SK-N-DZ (cell line): Measurements from ENCODE around the gene CCDC160. TPM values are rescaled to one million over a fixed set of nuclear protein-coding genes. Genes with fewer than 3 reads are reported as not detected.
A peak's percentile ranks its signal among the peaks of the same experiment; 100 is the strongest.
"Not testable (repeated sequence)": the region's sequence is repeated elsewhere in the genome, so short reads cannot be mapped to it uniquely, and the experiment has no call there.

Source experiments
- DNase-seq: peaks from one replicate; pipeline ENCODE4 v3.0.0-alpha.2; 2015; ENCODE audit warnings: low spot score
- polyA plus RNA-seq, 2 experiments: library from polyadenylated mRNA; depleted of rRNA; stranded (reverse); fragments of >200 nt; gene quantifications; 2 replicates each; pipeline ENCODE4 v1.2.3, GENCODE V29; 2014

Gene CCDC160
- not detected in 2 replicates for polyA plus RNA-seq (2014; cell fraction: cytosol; rRNA removed)
- not detected in 2 replicates for polyA plus RNA-seq (2014; cell fraction: nucleus; rRNA removed)

DNA sequence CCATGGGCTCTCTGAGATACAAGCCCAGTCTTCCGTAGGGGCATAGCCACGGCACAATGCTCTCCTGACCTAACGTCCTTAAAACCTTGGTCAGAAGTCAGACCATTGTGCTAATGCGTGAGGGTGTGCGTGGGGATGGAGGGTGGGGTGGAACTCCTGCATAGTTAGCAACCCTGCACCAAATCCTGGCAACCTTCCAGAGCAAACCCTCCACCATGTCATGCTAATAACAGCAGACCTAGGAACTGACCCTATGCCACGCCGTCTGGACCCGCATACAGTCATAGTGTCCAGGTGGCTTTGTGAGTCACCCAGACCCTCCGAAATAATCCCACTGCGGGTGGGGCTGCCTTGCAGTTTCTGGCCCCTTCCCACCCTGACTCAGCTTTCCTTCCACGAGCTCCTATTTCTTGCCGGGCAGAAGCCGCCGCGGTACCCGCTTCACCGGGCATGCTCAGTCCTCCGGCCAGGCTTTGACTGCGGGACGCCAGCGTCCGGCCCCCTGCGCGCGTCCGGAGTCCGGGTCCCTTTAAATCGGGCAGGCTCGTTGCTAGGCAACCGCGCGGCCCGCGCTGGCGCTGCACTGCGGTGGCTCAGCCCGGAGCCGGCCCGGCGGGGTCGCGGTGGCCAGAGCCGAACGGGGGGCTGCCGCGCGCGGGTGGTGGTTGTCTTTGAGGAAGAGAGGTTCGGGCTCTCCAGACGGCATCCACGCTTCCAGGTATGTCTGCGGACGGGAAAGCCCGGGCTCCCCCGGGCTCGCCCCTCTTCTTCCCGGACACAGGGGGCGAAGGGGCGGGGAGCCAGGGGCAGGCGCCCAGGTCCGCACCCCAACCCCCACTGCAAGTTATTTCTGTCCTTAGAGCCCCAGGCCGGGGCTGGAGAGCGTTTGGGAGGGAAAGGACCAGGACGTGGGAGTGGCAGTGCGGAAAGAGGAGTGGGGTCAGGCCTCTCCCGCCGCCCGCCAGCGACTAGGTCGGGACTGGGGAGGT lies at the start of gene CCDC160:
Gene CCDC160, plus strand, starts transcription at position 557 of the 989 bp plus-strand sequence. CDS start 7,619 bp downstream, outside the sequence.
- DNase-seq: peak; percentile 9

DNA sequence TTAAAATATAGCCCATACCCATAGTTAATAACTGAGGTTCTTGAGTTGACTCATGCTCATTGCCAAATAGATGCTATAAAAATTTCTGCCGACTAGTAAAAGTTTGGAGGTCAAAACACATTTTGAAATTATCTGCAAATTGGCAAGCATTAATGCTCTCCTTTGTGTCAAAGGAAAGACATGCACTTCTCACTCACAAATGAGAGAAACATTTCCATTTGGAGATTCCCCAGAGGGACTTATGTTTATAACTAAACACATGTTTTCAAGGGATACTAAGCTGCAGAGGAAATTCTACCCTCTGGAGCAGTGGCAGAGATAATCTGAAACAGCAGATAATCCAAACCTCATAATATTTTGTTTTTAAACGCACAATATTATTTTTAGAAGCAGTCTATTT lies 45.7 kb upstream of the CCDC160 start:
- no peak for DNase-seq

DNA sequence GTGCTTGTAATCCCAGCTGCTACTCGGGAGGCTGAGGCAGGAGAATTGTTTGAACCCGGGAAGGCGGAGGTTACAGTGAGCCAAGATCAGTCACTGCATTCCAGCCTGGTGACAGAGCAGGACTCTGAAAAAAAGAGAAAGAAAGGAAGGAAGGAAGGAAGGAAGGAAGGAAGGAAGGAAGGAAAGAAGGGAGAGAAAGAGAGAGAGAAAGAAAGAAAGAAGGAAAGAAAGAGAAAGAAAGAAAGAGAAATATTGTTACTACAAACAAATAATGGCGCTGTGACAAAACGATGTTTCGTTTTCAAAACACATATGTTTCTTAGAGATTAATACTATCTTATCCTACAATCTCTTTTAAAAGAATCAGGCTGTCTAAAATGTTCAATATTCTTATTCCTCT lies 42.1 kb upstream of the CCDC160 start:
- no peak for DNase-seq

DNA sequence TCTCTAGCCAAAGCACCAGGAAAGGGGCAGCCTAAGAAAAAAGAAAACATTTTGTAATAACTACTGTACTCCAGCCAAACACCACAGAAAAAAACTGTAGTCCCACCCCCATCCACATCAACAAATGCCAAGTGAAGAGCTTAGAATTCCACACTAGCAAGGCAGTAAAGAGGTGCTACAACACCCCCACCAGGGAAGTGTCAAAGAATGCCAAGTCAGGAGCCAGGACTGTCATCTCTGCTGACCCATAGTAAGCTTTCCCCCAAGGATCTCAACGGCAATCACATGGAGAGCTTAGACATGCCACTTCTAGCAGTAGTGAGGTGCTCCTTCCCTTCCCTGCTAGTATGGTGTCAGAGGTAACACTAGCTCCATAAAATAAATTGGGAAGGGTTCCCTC lies 34.4 kb upstream of the CCDC160 start:
- no peak for DNase-seq

DNA sequence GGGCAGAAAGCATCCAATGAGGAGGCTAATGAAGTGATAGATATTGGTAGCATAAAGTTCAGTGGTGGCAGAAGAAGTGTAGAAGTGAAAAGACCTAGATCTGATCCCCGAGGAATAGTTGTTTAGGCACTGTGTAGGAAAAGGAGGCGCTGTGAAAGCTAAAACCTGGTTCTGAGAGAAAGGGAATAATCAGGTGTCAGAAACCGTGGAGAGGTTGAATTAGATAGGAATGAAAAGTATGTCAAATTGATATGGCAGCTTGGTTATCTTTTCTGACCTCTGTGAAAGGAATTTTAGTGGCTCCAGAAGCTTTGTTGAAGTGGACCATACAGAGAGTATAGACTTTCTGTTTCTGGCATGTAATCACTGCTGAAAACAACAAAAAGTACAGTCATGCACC lies 30.8 kb upstream of the CCDC160 start:
- no peak for DNase-seq

DNA sequence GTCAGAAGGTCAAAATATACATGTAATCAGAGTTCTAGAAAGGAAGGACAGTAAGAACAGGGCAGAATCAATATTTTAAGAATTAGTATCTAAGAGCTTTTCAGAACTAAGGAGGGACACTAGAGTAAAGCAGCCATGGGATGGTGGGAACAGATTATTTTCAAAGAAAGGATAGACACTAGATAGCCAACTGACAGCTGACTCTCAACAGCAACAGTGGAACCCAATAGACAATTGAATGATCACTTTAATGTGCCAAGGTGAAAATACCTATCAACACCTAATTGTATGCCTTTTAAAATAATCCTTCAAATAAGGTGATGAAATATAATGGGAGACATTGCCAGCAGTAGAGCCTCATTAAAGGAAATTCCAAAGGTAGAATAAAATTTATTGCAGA lies 26.5 kb upstream of the CCDC160 start:
- DNase-seq: no peak

DNA sequence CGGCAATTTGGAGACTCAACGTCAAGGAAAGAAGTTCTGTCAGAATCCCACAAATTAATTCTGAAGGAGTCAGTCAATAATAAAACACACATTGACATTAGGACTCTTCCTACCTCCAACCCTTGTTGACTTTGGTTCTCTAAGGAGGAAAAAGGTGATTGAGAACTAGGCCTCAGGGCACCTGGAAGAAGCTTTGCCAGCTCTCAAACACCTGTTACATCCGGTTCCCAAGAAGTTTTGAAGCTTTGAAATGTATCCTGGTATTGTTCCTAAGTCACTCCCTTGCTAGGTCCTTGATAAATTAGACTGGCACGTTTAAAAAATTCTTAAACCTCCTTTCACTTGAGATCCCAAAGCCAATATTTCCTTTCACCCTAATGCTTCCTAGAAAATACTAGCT lies 1.7 kb upstream of the CCDC160 start:
- DNase-seq: no peak

DNA sequence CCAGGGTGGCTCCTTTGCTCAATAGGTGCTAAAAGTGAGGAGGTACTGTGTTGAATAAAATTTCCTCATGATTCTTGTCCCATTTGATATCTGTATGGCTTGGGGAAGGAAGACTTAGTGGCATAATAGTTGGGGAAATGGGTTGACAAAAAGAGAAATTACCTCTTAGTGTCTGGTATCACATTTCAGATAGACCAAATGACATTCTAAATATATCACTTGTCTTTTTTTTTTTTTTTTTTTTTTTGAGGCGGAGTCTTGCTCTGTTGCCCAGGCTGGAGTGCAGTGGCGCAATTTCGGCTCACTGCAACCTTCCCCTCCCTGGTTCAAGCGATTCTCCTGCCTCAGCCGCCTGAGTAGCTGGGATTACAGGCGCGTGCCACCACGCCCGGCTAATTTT lies 1.2 kb downstream of the CCDC160 start:
- DNase-seq: not testable (repeated sequence)

DNA sequence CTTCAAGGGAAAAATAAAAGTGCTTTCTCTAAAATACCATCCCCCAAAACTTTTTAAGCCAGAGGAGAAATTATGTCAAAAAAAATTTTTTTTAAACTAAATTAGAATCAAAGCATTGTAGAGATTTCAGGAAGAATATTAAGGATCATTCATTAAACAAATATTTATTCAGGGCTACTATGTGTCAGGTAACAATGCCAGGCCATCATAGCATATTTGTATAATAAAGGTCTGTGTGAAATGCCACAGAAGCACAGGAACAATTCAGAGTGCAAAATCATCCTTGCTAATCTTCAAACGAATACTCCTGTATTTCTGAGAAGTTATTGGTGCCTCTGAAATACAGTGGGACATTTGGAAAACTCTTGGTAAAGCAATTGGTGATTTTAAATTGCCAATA lies 2.0 kb downstream of the CCDC160 start:
- no peak for DNase-seq

DNA sequence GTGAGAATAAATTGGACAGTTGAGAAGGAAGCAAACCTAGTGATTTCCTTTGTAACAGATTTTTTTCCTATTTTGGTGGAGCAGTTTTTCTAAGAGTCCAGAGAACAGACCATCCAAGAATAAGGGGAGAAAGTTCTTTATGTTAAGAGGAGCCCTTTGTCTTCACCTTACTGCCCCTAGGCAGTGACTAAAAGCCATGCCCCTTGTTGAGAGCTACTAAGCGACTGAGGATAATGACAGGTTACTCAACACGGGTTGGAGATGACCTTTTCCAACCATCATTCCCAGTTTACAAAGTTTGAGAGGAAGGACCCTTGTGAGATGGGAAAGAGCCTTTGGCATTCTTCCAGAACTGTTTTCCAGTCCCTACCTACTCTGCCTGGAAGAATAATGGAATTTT lies 3.2 kb downstream of the CCDC160 start:
- no peak for DNase-seq

DNA sequence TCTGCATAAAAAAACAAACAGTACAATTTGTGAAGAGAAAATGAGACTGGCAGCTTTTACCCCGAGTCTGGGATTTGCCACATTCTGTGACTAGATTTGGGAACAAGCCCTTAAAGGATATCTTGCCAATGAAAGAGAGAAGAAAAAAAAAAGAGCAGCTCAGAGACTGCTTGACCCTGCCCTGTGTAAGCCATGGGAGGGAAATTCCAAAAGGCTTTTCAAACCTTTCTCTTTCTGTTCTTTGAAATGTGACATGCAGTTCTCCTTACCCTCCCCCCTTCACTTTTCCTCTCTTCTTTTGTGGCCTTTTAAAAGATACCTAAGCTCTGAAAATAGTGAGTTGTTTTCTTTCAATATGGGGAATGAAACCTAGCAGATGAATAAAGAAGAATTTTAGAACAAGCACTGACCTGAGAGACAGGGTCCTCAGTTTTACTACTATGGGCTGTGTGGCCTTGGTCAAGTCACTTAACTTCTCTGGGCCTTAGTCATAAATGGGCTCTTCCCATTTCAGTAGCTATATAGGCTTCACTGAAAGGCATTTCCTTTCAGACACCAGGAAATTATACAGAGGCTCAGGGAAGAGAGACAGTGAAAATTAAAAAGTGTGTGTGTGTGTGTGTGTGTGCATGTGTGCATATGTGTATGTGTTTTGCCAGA lies 5.1 kb downstream of the CCDC160 start:
- no peak for DNase-seq

DNA sequence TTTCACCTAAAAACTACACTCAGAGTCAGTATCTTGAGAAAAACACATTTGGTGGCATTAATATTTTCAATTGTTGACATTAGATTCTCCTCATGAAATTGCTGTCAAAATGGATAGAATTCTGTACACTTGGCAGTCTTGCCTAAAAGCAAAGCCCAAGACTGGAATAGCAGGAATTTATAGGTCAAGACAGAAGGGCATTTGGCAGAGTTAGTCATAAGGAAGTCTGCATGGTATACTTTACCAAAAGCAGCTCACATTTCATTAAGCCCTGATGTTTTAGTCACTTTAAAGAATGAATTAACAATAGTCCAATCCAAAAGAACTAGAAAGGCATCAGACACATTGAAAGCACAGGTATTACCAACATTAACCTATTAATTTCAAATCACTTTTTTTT lies 7.1 kb downstream of the CCDC160 start:
- no peak for DNase-seq

DNA sequence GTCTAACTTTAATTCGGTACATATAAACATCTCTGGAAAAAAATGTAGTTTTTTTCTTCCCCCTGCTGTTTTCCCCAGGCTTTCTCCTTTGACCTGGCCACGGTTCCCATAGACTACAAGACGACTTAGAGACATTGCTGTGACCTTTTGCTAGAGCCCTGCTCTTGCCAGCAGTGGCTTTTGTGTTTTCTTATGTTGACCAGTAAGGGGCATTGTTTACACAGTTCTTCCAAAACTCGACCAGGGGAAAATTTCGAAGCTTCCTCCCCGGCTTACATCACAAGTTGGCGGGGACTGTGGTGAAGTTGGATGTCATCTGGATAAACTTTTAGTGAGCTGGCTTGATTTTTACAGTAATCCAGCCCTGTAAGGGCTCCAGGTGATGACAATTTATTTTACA lies 9.3 kb downstream of the CCDC160 start:
- no peak for DNase-seq

DNA sequence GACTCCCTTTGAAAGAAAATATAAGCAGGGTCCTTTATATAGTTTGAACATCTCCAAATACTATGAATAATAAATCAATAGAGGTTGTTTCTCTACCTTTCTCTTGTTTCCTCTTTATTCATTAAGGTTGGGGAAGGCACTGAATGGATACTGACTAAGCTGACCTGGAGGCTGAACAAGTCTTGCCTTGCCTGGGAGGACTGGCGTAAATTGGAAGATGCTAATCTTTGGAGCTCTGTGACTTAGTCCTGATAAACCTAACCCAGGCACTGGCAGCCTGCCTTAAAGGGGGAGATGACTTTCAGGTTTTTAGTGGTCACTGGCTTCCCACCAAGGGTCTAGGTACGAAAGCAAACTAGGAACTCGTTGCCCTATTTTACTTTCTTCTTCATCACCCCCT lies 10.5 kb downstream of the CCDC160 start:
- DNase-seq: no peak

DNA sequence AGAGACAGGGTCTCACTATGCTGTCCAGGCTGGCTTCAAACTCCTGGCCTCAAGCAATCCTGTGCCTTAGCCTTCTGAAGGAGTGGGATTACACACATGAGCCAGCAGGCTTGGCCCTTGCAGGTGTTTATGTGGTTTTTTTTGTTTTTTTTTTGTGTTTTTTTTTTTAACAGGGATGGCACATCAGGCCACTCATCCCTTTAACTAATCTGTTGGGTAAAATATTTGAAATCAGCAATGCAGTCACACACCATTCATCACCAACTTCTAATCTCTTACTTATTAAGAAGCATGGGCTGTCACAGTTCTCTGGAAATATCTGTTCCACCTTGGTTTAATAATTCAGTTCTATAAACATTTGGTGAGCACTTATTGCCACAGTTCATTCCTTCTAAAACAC lies 12.3 kb downstream of the CCDC160 start:
- DNase-seq: no peak

DNA sequence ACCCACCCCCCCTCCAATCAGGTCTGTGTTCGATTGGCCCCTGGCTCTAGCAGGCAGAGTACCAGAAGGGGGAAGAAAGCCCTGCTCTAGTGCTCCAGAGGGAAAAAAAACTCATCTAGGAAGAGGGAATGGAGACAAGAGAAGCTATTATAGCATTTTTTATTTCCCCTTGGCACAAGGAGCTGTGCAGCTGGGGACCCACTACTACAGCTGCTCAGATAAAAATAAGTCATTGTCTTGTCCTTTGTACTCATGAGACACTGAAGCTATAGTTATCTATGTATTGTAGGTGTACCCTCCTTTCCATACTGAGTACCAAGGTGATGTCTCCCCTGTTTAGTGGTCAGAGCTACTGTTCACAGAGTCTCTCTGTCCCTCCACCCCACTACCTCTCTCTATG lies 14.3 kb downstream of the CCDC160 start:
- no peak for DNase-seq

DNA sequence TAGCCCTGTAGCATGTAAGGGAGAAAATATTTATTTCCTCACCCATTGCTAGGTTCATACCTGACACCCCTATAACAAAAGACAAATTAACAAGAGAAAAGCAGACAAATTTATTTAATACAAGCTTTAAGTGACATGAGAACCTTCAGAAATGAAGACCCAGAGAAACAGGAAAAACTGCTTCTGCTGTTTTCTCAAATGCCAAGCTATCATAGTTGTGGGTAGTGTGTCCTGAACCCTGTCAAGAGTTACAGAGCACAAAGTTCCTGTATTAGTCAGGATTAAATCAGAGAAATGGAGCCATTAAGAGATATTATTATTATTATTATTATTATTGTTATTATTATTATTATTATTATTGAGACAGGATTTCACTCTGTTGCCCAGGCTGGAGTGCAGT lies 17.5 kb downstream of the CCDC160 start:
- no peak for DNase-seq

DNA sequence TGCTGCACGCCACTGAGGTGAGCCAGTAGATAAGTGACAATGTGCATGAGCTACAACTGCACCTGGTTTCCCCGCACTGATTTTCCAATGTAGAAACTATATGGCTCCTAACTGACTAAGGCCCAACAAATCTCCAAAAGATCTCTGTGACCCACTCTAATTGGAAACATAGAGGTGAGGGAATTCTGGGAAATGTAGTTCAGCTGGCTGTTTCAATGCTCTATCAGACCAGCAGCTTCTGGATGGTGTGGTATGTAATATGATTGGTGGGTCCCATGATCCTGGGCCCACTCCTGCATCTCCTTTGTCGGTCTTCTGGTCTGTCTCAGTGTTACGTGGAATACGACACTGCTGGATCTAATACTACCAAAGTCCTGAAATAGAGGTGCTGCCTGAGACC lies 18.6 kb downstream of the CCDC160 start:
- DNase-seq: no peak

DNA sequence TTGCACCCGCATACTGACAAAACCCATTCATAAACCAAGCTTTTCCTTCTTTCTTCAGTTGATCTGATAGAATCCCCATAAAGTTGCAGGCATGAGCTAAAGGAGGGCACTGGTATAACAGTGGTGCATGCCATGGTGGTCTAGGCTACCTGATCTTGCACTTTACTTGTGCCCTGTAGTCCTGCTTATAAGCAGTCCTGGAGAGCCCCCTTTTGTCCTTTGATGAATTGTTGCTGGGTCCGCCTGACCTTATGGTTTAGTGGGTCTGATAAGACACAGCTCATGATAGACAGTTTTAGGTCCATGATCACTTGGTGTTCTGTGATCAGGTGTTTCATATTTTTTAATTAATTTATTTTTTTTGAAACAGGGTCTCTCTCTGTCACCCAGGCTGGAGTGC lies 19.7 kb downstream of the CCDC160 start:
- no peak for DNase-seq

DNA sequence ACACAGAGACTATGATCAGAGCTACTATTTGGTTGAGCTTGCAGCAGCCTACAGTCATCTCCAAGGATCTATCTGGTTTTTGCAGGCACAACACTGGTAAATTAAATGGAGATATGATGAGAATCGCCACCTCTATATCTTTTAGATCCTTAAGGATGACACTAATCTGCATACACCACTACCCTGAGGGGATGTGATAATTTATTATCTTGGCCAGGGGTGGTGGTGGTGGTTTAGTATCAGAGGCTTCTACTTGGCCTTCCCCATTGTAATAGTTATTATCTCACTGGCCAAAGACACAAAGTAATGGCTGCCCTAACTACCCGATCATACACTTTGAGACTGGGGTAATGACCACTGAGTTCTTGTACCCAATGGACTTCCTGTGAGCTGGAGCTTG lies 21.2 kb downstream of the CCDC160 start:
- no peak for DNase-seq

DNA sequence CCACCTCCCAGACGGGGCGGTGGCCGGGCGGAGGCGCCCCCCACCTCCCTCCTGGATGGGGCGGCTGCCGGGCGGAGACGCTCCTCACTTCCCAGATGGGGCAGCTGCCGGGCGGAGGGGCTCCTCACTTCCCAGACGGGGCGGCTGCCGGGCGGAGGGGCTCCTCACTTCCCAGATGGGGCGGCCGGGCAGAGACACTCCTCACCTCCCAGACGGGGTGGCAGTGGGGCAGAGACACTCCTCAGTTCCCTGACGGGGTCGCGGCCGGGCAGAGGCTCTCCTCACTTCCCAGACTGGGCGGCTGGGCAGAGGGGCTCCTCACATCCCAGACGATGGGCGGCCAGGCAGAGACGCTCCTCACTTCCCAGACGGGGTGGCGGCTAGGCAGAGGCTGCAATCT lies 49.0 kb downstream of the CCDC160 start:
- not testable (repeated sequence) for DNase-seq

DNA sequence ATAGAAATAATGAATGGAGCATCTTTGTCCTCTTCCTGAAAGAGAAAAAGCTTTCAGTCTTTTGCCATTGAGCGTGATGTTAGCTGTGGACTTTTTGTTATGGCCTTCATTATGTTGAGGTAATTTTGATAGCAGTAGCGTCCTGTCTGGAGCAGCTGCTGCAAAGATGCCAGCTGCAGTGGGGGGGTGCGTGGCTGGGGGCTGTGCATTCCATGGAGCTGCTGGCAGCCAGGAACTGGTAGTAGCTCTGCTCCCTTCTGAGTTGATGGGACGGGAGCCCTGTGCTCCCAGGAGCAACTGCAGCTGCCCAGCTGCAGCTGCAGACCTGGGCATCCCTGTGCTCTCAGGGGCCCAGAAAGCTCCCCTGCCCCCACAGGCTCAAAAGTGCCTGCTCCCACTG lies 50.4 kb downstream of the CCDC160 start:
- DNase-seq: no peak

DNA sequence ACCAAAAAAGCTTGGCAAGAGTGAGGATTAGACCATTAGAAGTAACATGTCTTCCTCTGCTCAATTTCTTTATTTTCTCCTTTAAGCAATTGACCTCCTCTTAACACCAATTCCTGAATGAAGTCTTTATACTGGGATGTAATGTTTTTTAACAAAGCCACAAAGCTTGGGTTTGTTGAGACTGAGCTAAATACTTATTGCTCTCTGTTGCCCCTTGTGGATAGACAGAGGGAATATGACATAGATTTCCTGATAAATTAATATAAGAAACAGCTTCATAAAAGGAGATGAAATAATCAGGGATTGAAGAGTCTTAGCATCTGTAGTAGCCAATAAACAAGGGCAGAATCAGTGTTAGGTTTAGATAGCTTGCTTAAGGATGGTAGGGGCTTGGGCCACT lies 57.6 kb downstream of the CCDC160 start:
- DNase-seq: no peak
